Measurements from ENCODE around the gene GAL3ST1.

GRCh38 chr22:30516731-30517130, 57.7 kb downstream of the GAL3ST1 start:
- no peak for TF ChIP-seq POLR2A (IDR thresholded peaks at IDR 0.05; ENCODE audit: control extremely low read depth in 1 of 2, low read depth in 2 of 2, low read length in 2 of 2)
- TF ChIP-seq EZH2 (IDR thresholded peaks at IDR 0.05; ENCODE audit: low read depth, low read length, severe bottlenecking), result no peak
- TF ChIP-seq, protein P1, sequence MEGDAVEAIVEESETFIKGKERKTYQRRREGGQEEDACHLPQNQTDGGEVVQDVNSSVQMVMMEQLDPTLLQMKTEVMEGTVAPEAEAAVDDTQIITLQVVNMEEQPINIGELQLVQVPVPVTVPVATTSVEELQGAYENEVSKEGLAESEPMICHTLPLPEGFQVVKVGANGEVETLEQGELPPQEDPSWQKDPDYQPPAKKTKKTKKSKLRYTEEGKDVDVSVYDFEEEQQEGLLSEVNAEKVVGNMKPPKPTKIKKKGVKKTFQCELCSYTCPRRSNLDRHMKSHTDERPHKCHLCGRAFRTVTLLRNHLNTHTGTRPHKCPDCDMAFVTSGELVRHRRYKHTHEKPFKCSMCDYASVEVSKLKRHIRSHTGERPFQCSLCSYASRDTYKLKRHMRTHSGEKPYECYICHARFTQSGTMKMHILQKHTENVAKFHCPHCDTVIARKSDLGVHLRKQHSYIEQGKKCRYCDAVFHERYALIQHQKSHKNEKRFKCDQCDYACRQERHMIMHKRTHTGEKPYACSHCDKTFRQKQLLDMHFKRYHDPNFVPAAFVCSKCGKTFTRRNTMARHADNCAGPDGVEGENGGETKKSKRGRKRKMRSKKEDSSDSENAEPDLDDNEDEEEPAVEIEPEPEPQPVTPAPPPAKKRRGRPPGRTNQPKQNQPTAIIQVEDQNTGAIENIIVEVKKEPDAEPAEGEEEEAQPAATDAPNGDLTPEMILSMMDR (IDR thresholded peaks at IDR 0.05; ENCODE audit: control extremely low read depth in 1 of 3, insufficient read depth in 1 of 3, low read depth in 1 of 3, low read length in 3 of 3), result no peak
- no peak for TF ChIP-seq NRF1 (IDR thresholded peaks at IDR 0.05; ENCODE audit: low read depth, low read length)
- TF ChIP-seq, protein P2, sequence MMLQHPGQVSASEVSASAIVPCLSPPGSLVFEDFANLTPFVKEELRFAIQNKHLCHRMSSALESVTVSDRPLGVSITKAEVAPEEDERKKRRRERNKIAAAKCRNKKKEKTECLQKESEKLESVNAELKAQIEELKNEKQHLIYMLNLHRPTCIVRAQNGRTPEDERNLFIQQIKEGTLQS (IDR thresholded peaks at IDR 0.05; ENCODE audit: insufficient read depth, low read depth, low read length), result no peak

Data from H1 (cell line).